ENCODE data around the gene ST3GAL5. TPM values are rescaled to one million over a fixed set of nuclear protein-coding genes. Genes with fewer than 3 reads are reported as not detected.

Gene ST3GAL5
- total RNA-seq, 1 donor from 2014 or later = 27.3 TPM

- peaks cover 6% of the 10 kb centered on the region for H3K4me1 Mint-ChIP-seq (ENCODE audit: low read depth)
- no peaks in the 10 kb centered on the region for H3K9me3 Mint-ChIP-seq (ENCODE audit: low read depth)
- H3K27ac Mint-ChIP-seq = no peak overlapping the region
- H3K27me3 Mint-ChIP-seq = no peaks in the 10 kb centered on the region
- H3K4me3 Mint-ChIP-seq (ENCODE audit: low read depth) = no peak overlapping the region
- DNase-seq (ENCODE audit: low spot score, unreplicated experiment) = no peak
- no peaks in the 10 kb centered on the region for H3K36me3 Mint-ChIP-seq (ENCODE audit: insufficient read depth)
- no peak for TF ChIP-seq CTCF (IDR thresholded peaks at IDR 0.05; ENCODE audit: unreplicated experiment)
Measured at GRCh38 chr2:85913884-85914881, 25.4 kb upstream of the ST3GAL5 start.

- H3K4me1 Mint-ChIP-seq (ENCODE audit: low read depth) = peaks cover 6% of the 10 kb centered on the region
- no peaks in the 10 kb centered on the region for H3K27me3 Mint-ChIP-seq
- no peaks in the 10 kb centered on the region for H3K36me3 Mint-ChIP-seq (ENCODE audit: insufficient read depth)
- no peaks in the 10 kb centered on the region for H3K9me3 Mint-ChIP-seq (ENCODE audit: low read depth)
- peak overlapping the region; percentile 76 for H3K27ac Mint-ChIP-seq
- DNase-seq (ENCODE audit: low spot score, unreplicated experiment) = no peak
- no peak for TF ChIP-seq CTCF (IDR thresholded peaks at IDR 0.05; ENCODE audit: unreplicated experiment)
- H3K4me3 Mint-ChIP-seq (ENCODE audit: low read depth) = no peak overlapping the region
Measured at GRCh38 chr2:85911814-85912692, 23.3 kb upstream of the ST3GAL5 start.

- no peak overlapping the region for H3K27ac Mint-ChIP-seq
- H3K9me3 Mint-ChIP-seq (ENCODE audit: low read depth) = no peaks in the 10 kb centered on the region
- DNase-seq (ENCODE audit: low spot score, unreplicated experiment) = no peak
- TF ChIP-seq CTCF (IDR thresholded peaks at IDR 0.05; ENCODE audit: unreplicated experiment) = no peak
- no peak overlapping the region for H3K4me3 Mint-ChIP-seq (ENCODE audit: low read depth)
- H3K27me3 Mint-ChIP-seq = no peaks in the 10 kb centered on the region
- no peaks in the 10 kb centered on the region for H3K36me3 Mint-ChIP-seq (ENCODE audit: insufficient read depth)
- peaks cover 6% of the 10 kb centered on the region for H3K4me1 Mint-ChIP-seq (ENCODE audit: low read depth)
Measured at GRCh38 chr2:85911097-85911496, 22.3 kb upstream of the ST3GAL5 start.

GRCh38 chr2:85909005-85909404 is 20.2 kb upstream of the ST3GAL5 start:
- Mint-ChIP-seq H3K27me3 (peaks cover 4% of the 10 kb centered on the region), H3K4me1 (ENCODE audit: low read depth) (peaks cover 8% of the 10 kb centered on the region), H3K9me3 (ENCODE audit: low read depth) (no peaks in the 10 kb centered on the region), H3K27ac (no peak overlapping the region), H3K4me3 (ENCODE audit: low read depth) (no peak overlapping the region), H3K36me3 (ENCODE audit: insufficient read depth) (no peaks in the 10 kb centered on the region)
- no peak for DNase-seq (ENCODE audit: low spot score, unreplicated experiment)
- TF ChIP-seq CTCF (IDR thresholded peaks at IDR 0.05; ENCODE audit: unreplicated experiment) = no peak

- no peaks in the 10 kb centered on the region for H3K36me3 Mint-ChIP-seq (ENCODE audit: insufficient read depth)
- no peak for DNase-seq (ENCODE audit: low spot score, unreplicated experiment)
- no peak overlapping the region for H3K4me3 Mint-ChIP-seq (ENCODE audit: low read depth)
- no peak for TF ChIP-seq CTCF (IDR thresholded peaks at IDR 0.05; ENCODE audit: unreplicated experiment)
- no peaks in the 10 kb centered on the region for H3K9me3 Mint-ChIP-seq (ENCODE audit: low read depth)
- H3K27ac Mint-ChIP-seq = no peak overlapping the region
- peaks cover 4% of the 10 kb centered on the region for H3K27me3 Mint-ChIP-seq
- H3K4me1 Mint-ChIP-seq (ENCODE audit: low read depth) = peaks cover 8% of the 10 kb centered on the region
Measured at GRCh38 chr2:85908506-85908905, 19.7 kb upstream of the ST3GAL5 start.
